ENCODE results near the gene GPS1.

DNA sequence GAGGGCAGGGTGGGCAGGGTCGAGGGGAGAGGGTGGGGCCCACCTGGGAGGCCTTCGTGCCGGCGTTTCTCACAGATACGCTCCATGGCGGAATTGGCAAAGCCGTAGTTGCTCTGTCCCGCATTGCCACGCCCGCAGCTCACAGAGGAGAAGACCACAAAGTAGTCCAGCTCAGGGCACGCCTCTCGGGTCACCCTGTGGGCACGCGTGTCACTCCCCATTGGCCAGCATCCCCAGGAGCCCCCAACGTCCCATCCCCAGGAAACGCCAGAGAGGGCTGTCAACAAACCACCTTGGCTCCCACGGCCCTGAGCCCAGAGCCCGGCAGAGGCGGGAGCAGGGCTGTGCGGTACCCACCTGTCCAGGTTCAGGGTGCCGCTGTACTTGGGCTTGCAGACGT, 30.3 kb downstream of the GPS1 start:
- TF ChIP-seq, protein P1, sequence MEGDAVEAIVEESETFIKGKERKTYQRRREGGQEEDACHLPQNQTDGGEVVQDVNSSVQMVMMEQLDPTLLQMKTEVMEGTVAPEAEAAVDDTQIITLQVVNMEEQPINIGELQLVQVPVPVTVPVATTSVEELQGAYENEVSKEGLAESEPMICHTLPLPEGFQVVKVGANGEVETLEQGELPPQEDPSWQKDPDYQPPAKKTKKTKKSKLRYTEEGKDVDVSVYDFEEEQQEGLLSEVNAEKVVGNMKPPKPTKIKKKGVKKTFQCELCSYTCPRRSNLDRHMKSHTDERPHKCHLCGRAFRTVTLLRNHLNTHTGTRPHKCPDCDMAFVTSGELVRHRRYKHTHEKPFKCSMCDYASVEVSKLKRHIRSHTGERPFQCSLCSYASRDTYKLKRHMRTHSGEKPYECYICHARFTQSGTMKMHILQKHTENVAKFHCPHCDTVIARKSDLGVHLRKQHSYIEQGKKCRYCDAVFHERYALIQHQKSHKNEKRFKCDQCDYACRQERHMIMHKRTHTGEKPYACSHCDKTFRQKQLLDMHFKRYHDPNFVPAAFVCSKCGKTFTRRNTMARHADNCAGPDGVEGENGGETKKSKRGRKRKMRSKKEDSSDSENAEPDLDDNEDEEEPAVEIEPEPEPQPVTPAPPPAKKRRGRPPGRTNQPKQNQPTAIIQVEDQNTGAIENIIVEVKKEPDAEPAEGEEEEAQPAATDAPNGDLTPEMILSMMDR (IDR thresholded peaks at IDR 0.05; ENCODE audit: borderline replicate concordance, extremely low read depth, low read length, poor library complexity, severe bottlenecking), result no peak
- no peak for TF ChIP-seq EZH2 (IDR thresholded peaks at IDR 0.05; ENCODE audit: borderline replicate concordance, low read depth, low read length, severe bottlenecking)
